Measurements from ENCODE around the gene CHURC1. TPM values are rescaled to one million over a fixed set of nuclear protein-coding genes. Genes with fewer than 3 reads are reported as not detected.

The CHURC1 gene
- total RNA-seq, 1 donor from 2014 or later = 57.9 TPM

DNA sequence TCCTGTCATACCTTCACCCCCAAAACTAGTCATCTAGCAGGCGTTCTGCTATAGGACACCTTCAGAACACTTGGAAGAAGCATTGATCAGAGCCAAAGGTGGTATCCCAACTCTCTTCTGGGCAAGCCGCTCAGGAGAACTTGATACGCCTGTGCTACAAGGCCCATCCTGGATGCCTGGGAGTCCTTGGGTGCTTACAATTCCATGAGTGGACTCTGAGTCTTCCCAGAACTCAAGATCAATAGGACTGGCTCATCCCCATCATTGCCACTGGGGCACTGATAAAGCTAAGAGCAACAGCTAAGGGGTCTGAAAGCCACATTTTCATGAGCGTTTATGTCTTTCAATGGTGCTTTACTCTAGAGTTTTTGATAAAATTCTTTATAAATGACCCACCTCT, 36.4 kb upstream of the CHURC1 start:
- peaks cover 17% of the 10 kb centered on the region for H3K4me1 ChIP-seq
- no peaks in the 10 kb centered on the region for H3K9me3 ChIP-seq
- no peak for DNase-seq (ENCODE audit: extremely low spot score in 2 of 2)
- no peak overlapping the region for H3K27ac ChIP-seq
- H3K36me3 ChIP-seq = no peaks in the 10 kb centered on the region
- TF ChIP-seq CTCF (IDR thresholded peaks at IDR 0.05) (no peak), POLR2AphosphoS5 (IDR thresholded peaks at IDR 0.05; ENCODE audit: insufficient read depth in 1 of 2, low read depth in 1 of 2) (no peak), POLR2A (IDR thresholded peaks at IDR 0.05) (no peak)
- peaks cover 14% of the 10 kb centered on the region for H3K27me3 ChIP-seq
- intact Hi-C loops (cut with DNase I) = no loop called here
- H3K4me3 ChIP-seq = no peak overlapping the region

- DNase-seq (ENCODE audit: extremely low spot score in 2 of 2) = no peak
- Histone ChIP-seq H3K27ac (no peak overlapping the region), H3K4me3 (peak overlapping the region; percentile 47 to 53), H3K27me3 (peaks cover 14% of the 10 kb centered on the region), H3K36me3 (no peaks in the 10 kb centered on the region), H3K4me1 (peaks cover 17% of the 10 kb centered on the region), H3K9me3 (no peaks in the 10 kb centered on the region)
- TF ChIP-seq POLR2A (IDR thresholded peaks at IDR 0.05) (no peak), POLR2AphosphoS5 (IDR thresholded peaks at IDR 0.05; ENCODE audit: insufficient read depth in 1 of 2, low read depth in 1 of 2) (no peak), CTCF (IDR thresholded peaks at IDR 0.05) (no peak)
- intact Hi-C loops (cut with DNase I) = no loop called here
These were observed 35.2 kb upstream of the CHURC1 start for GRCh38 chr14:64878837-64879634.

DNA sequence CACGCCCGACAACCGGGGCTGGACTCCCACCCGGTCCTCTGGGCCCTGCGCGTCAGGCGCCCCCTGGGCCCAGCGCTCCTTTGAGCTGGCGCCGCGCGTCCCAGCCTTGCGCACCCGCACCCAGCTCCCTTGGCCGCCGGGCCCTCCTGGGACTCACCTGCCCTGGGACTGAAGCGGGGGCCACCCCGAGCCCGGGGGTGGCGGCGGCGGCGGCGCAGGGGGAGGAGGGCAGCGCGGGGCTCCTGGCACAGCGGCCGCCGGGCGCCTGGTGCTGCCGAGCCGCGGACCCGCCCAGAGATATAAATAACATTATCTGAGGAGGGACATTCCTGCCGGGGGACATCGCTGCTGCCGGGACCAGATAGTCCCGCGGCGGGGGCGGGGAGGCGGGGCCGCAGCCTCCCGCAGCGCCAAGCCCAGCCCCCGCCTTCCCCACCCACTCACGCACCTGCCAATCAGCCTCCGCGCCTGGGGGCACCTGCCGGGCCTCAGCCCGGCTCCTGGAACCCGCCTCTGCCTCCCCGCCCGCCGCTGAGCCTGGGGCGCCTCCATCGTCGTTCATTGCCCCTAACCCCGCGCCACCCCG, 34.5 kb upstream of the CHURC1 start, which contains the start of gene SPTB:
SPTB (minus strand) TSS at position 273 of the 586 bp plus-strand sequence. CDS start 56,813 bp downstream, outside the sequence.
- no peaks in the 10 kb centered on the region for H3K9me3 ChIP-seq
- TF ChIP-seq POLR2A (IDR thresholded peaks at IDR 0.05) = no peak
- no peak for TF ChIP-seq CTCF (IDR thresholded peaks at IDR 0.05)
- no peak for TF ChIP-seq POLR2AphosphoS5 (IDR thresholded peaks at IDR 0.05; ENCODE audit: insufficient read depth in 1 of 2, low read depth in 1 of 2)
- DNase-seq (ENCODE audit: extremely low spot score in 2 of 2) = no peak
- H3K4me1 ChIP-seq = peaks cover 17% of the 10 kb centered on the region
- peaks cover 14% of the 10 kb centered on the region for H3K27me3 ChIP-seq
- no peaks in the 10 kb centered on the region for H3K36me3 ChIP-seq
- H3K27ac ChIP-seq = no peak within 1 kb of the TSS
- H3K4me3 ChIP-seq = peak within 1 kb of the TSS; percentile 47 to 53
- intact Hi-C loops (cut with DNase I) = no loop called here

DNA sequence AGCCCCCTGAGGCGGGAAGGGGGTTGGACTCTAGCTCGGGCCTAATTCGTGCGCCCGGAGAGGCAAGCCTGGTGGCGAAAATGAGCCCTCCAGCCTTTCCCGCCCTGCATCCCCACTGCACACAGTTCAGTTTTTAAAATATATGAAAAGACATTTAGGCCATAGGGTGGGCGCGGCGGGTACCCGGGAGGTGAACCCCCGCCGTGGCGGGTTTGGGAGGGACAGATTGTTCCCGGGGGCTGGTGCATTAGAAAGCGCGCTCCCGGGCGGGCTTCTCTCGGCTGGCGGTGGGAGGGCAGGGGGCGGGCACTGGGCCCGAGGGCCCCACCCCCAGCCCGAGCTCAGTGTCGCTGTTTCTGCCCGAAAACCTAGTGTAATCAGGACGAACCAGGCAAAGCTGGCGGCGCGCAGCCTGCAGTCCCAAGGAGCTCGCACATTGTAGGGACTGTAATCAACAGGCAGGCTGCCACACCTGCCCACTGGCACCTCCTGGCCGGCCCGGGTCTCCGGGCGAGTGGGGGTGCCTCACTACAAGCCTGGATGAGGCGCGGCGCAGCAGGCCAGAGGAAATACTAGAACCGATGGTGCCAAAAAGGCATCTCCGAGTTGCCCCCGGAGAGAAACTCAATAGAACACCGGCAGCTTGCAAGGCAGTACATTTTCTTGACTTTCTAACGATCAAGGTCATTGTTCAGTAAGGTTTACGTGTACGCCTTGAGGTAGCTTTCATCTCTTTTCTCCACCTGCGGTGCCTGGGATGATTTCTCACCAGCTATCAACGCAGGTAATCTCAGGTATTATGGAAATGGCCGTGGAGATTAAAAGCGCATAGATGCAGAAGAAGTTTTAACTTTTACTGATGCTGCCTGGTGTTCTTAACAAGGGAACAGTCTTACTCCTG, 33.8 kb upstream of the CHURC1 start:
- intact Hi-C loops (cut with DNase I) = no loop called here
- peaks cover 14% of the 10 kb centered on the region for H3K27me3 ChIP-seq

More for the DNA sequence above, 33.8 kb upstream of the CHURC1 start:
- TF ChIP-seq CTCF (IDR thresholded peaks at IDR 0.05) = no peak
- peak in 1 of 2 donors; percentile 20 for TF ChIP-seq POLR2AphosphoS5 (IDR thresholded peaks at IDR 0.05; ENCODE audit: insufficient read depth in 1 of 2, low read depth in 1 of 2)
- Histone ChIP-seq H3K27ac (no peak overlapping the region), H3K4me1 (peaks cover 17% of the 10 kb centered on the region), H3K9me3 (no peaks in the 10 kb centered on the region), H3K4me3 (peak overlapping the region; percentile 47 to 53), H3K36me3 (no peaks in the 10 kb centered on the region)
- no peak for DNase-seq (ENCODE audit: extremely low spot score in 2 of 2)

Data from vagina (tissue), 2 donors.